Upper lobe of left lung (tissue), 4 donors: ENCODE results near the gene TTC7B.

Experiments used
- CTCF ChIP-seq, 6 experiments: fragments of 450-650 bp in 4 of 6; fragments of 200-600 bp in 2 of 6; sonication (generic) in 2 of 6; IDR thresholded peaks; one replicate each; pipeline ENCODE4 v1.5.1; 2016 to 2019; ENCODE audit warnings: antibody characterized with exemption in 6 of 6
- POLR2AphosphoS5 ChIP-seq, 2 donors: sonication (generic); formaldehyde crosslinking; IDR thresholded peaks; one replicate each; pipeline ENCODE4 v1.5.1; 2017; ENCODE audit warnings: antibody characterized with exemption in 2 of 2

GRCh38 chr14:90549794-90550641 lies 266.2 kb downstream of the TTC7B start:
- TF ChIP-seq CTCF (IDR thresholded peaks at IDR 0.05) (no peak), POLR2AphosphoS5 (IDR thresholded peaks at IDR 0.05) (no peak)
